HG03108 (cell line): ENCODE data around the gene TIMM50.

ENCODE experiments used
- ATAC-seq: cut with Tn5 transposase; IDR thresholded peaks from one replicate; pipeline ENCODE4 v1.9.1; 2021; ENCODE audit warnings: moderate library complexity; ENCODE audit not compliant: unreplicated experiment

The TIMM50 gene

DNA sequence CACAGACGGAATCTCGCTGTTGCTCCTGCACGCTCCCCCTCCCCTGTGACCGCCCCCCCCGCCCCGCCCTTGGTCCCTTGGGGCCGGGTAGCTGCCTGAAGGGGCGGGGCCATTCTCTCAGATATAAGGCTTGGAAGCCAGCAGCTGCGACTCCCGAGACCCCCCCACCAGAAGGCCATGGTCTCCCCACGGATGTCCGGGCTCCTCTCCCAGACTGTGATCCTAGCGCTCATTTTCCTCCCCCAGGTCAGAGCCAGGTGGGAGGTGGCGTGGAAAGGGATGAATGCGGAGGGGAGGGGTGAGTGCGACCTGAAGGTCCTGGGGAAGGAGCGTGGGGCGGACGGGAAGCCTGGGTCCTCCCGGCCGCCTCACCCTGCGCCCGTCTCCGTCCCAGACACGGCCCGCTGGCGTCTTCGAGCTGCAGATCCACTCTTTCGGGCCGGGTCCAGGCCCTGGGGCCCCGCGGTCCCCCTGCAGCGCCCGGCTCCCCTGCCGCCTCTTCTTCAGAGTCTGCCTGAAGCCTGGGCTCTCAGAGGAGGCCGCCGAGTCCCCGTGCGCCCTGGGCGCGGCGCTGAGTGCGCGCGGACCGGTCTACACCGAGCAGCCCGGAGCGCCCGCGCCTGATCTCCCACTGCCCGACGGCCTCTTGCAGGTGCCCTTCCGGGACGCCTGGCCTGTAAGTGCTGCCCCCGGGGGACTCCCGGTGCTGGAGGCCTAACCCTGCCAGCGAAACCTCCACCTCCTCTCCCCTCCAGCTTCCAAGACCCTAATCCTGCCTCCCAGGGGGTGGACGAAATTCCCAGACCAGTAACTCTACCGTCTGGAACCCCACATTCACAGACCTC is 18.4 kb downstream of the TIMM50 start, which contains the start of gene DLL3:
Gene DLL3 (plus strand): TSS at position 150 of the 845 bp plus-strand sequence. CDS start 28 bp downstream, at position 178.
- ATAC-seq: no peak

DNA sequence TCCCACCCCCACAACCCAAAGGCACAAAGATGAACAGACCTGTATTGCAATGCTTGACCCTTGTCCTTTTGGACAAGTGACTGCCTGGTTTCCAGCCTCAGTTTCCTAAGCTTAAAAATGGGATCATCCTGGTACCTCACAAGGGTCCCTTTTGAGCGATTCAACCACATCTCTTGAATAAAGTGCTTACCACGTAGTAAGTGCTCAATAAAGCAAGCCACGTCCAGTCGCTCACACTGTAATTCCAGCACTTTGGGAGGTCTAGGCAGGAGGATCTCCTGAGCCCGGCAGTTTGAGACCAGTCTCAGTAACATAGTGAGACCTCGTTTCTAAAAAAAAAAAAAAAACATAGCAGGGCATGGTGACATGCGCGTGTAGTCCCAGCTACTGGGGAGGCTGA is 19.3 kb downstream of the TIMM50 start:
- ATAC-seq: no peak

DNA sequence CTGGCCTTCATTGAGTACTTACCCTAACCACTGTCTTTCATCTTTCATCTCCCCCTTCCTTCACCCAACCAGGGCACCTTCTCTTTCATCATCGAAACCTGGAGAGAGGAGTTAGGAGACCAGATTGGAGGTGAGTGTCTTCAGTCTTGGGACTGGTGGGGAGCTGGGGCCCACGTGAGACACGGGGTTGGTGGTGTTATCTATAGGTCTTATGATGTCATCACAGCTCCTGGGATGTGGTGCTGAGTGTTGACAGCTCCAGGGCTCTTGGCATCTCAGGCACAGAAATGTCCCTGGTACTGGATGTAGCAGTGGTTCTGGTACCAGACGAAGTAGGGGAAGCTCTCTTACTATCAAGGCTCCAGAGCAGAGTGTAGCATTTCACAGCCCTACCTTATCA is 19.9 kb downstream of the TIMM50 start:
- ATAC-seq: no peak

DNA sequence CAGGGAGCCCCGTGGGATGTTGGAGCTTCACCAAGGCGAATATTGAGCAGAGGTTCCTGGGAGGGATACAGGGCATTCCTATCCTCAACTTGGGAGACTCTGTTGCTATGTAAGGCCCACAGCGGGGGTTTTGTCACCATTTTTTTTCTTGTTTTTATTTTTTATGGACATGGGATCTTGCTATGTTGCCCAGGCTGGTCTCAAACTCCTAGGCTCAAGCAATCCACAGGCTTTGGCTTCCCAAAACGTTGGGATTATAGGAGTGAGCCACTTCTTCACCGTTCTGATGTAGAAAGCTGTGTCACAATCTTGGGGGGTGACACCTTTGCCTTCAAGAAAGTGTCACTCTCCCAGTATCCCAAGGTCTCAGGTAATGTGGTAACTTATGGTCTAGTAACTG is 20.7 kb downstream of the TIMM50 start:
- no peak for ATAC-seq

DNA sequence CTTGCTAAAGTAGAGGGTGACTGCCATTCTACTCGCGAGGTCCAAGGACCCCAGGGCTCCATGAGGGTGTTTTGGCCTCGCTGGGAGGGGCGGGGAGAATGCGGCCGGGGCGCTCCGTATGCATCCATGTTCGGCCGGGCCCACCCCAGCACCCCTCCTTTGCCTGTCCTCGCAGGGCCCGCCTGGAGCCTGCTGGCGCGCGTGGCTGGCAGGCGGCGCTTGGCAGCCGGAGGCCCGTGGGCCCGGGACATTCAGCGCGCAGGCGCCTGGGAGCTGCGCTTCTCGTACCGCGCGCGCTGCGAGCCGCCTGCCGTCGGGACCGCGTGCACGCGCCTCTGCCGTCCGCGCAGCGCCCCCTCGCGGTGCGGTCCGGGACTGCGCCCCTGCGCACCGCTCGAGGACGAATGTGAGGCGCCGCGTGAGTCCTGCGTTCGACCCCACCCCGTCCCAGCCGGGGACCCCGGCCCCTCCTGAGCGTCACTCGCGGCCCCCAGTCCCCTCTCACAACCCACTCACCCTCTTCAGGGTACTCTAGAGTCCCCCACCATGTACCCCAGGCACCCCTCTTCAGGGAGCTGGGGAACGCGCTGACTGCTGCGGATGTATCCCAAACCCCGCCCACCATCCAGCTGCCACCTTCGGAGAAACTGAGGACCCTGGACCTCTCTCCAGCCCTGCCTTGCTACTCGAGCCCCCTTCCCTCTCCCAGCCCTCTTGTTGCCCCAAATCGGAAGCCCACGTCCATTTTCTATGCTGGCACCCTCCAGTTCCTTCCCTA is 22.2 kb downstream of the TIMM50 start:
- no peak for ATAC-seq

DNA sequence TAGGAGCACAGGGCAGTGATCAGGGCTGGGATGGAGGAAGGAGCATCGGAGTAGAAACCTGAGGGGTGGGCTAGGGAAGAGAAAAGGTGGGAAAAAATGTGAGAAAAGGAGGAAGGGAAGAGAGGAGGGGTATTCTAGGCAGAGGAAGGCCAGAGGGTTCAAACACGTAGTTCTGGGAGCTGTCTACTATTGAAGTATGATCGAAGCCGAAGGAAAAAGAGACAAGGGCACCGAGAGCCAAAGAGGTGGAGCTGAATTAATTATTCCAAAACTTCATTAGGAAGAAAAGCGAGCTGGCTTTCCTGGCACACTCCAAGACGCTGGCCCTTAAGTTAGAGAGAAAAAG is 25.9 kb downstream of the TIMM50 start:
- no peak for ATAC-seq

DNA sequence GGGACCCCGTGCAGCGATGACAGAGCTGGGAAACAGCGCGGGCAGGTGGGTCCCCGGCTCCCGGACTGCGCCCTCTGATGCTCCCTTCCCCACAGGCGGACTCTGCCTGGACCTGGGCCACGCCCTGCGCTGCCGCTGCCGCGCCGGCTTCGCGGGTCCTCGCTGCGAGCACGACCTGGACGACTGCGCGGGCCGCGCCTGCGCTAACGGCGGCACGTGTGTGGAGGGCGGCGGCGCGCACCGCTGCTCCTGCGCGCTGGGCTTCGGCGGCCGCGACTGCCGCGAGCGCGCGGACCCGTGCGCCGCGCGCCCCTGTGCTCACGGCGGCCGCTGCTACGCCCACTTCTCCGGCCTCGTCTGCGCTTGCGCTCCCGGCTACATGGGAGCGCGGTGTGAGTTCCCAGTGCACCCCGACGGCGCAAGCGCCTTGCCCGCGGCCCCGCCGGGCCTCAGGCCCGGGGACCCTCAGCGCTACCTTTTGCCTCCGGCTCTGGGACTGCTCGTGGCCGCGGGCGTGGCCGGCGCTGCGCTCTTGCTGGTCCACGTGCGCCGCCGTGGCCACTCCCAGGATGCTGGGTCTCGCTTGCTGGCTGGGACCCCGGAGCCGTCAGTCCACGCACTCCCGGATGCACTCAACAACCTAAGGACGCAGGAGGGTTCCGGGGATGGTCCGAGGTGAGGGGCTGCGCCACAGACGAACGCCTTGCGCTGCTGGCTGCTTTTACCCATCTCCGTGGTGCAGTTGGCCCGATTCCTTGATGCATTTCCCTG is 26.5 kb downstream of the TIMM50 start:
- ATAC-seq: peak; percentile 49

DNA sequence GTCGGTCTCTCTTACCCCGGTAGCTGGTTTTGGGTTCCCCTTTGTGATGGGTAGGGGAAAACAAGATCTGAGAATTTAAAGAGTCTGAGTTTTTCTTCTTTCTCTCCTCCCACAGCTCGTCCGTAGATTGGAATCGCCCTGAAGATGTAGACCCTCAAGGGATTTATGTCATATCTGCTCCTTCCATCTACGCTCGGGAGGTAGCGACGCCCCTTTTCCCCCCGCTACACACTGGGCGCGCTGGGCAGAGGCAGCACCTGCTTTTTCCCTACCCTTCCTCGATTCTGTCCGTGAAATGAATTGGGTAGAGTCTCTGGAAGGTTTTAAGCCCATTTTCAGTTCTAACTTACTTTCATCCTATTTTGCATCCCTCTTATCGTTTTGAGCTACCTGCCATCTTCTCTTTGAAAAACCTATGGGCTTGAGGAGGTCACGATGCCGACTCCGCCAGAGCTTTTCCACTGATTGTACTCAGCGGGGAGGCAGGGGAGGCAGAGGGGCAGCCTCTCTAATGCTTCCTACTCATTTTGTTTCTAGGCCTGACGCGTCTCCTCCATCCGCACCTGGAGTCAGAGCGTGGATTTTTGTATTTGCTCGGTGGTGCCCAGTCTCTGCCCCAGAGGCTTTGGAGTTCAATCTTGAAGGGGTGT is 27.2 kb downstream of the TIMM50 start:
- no peak for ATAC-seq

DNA sequence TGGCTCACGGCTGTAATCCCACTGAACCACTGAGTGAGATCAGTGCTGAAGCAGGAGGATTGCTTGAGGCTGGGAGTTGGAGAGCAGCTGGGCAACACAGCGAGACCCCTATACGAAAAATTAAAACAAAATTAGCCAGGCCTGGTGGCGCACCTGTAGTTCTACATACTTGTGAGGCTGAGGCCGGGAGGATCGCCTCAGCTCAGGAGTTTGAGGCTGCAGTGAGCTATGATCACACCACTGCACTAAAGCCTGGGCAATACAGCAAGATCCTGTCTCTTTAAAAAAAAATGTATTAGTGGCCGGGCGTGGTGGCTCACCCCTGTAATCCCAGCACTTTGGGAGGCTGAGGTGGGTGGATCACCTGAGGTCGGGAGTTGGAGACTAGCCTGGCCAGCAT is 28.0 kb downstream of the TIMM50 start:
- ATAC-seq: no peak

DNA sequence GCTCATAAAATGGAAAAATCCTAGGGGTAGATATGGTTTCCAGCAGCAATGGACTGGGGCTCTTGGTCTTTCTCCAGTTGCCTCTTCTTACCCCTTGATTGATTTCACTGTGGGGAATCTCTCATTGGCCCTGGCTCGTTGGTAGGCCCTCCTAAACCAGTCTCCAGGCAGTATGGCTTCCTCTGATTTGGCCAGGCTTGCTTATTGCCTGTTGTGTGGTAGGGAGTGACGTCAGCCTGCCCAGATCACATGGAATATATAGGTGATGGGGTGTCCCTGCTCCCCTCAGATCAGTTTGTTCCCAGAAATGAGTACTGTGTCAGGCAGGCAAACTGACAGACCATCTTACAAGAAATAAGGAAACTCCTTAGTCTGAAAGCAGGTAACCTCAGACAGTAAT is 28.6 kb downstream of the TIMM50 start:
- ATAC-seq: no peak

DNA sequence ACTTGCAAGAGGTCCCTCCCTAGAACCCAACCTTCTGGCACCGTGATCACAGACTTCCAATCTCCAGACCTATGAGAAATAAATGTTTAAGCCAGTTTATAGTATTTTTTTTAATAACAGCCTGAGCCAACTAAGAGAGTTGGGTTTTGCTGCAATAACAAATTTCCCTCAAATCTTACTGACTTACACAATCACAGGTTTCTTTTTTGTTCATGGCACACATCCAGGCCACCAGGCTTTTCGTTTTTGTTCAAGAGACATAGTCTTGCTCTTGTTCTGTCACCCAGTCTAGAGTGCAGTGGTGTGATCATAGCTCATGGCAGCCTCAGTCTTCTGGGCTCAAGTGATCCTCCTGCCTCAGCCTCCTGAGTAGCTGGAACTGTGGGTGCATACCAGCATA is 32.4 kb downstream of the TIMM50 start:
- ATAC-seq: no peak

DNA sequence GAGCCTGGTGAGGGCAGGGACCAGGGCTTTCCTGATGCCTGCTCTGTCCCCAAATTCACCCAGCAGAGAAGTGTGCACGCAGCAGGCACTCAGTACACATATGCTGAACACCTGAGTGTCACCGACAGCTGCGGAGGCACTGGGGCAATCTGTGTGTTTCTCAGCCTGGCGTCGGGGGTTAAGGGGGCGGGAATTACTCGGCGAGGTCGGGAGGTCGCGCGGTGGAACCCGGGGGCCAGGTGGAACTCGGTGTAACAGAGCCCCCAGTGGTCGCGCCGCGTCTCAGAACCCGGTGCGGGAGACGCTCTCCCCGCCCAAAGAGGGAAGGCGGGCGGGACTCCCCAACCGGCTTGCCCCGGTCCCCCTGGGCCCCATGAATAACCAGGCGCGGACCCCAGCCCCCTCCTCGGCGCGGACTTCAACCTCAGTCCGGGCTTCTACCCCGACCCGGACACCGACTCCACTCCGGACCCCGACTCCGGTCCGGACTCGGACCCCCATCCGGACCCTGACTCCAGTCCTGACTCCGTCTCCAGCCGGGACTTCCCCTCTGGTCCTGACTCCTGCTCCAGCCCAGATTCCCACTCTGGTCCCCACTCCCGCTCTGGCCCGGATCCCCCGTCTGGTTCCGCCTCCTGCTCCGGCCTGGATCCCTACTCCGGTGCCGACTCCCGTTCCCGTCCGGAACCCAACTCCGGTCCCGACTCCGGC is 34.4 kb downstream of the TIMM50 start, which contains the start of gene SELENOV:
Gene SELENOV (plus strand): TSS at position 300 of the 711 bp plus-strand sequence. CDS start 74 bp downstream, at position 374.
- no peak for ATAC-seq

DNA sequence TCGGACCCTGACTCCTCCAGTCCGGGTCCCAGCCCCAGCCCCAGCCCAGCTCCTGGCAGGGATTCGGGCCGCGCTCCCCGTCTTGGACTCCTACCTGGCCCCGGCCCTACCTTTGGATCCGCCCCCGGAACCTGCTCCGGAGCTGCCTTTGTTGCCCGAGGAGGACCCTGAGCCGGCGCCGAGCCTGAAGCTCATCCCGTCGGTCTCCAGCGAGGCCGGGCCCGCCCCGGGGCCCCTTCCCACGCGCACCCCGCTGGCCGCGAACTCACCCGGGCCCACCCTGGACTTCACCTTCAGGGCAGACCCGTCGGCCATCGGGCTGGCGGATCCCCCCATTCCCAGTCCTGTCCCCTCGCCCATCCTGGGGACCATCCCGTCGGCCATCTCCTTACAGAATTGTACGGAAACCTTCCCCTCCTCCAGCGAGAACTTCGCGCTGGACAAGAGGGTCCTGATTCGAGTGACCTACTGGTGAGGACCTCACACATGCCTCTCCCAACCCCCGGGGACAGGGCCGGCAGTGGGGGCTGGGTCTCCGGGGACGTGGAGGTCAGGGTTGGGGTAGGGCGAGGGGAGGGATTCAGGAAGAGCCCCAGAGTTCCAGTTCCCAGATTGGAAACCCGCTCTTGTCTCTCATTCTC is 35.0 kb downstream of the TIMM50 start:
- no peak for ATAC-seq

DNA sequence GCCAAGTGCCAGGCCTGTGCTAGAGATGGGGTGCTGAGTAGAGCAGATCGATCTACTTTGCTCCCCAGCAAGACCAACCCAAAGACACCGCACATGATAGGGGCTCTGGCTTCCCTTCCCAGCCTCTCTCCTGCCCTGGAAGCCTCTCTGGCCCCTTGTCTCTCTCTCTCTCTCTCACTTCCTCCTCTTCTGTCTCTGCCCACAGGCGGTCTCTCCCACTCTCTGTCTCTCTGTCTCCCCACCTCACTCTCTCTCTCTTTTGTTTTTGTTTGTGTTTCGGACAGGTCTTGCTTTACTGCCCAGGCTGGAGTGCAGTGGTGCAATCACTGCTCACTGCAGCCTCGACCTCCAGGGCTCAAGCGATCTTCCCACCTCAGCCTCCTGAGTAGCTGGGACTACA is 35.6 kb downstream of the TIMM50 start:
- ATAC-seq: no peak

DNA sequence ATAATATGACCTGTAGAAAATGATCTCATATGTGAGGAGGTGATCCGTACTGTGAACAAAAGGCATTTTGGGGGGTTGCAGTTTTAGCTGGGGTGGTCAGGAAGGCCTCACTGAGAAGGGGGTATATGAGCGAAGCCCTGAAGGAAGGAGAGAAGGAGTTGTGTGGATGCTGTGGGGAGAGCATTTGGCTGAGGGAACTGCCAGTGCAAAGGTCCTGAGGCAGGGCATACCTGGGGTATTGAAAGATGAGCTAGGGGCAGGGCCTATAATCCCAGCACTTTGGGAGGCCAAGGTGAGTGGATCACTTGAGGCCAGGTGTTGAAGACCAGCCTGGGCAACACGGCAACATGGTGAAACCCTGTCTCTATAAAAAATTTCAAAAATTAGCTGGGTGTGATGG is 36.8 kb downstream of the TIMM50 start:
- no peak for ATAC-seq

DNA sequence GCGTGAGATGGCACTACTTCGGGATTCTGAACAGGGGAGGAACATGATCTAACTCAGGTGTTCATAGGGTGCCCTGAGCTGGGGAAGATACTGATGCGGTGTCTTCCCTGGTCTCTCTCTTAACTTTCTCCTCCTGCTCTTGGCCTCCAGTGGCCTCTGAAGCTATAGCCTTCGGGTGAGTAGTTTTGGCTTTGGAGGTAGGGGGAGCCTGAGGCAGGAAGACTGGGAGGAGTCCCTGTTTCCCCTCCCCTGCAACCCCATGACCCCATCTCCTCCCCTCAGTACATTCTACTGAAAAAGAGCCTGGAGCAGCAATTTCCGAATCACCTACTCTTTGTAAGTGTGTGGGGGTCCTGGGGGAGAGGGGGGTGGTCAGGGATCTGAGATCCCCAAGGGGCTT is 37.8 kb downstream of the TIMM50 start:
- ATAC-seq: no peak

DNA sequence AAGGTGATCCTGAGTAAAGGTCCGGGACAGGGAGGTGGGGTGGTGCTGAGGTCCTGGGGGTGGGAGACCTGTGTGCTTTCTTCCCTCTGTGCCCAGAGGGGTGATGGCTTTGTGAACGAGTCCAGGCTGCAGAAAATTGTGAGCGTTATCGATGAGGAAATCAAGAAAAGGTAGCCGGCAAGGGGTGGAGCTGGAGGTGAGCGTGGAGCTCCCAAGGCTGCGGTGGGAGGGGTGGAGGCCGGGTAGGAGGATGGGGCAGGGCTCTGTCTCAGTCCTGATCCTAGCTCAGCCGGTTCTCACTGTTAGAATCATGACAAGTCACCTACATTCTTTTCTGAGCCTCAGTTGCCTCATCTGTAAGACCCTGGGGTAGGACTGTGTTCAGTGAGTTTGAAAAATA is 38.3 kb downstream of the TIMM50 start:
- ATAC-seq: no peak

DNA sequence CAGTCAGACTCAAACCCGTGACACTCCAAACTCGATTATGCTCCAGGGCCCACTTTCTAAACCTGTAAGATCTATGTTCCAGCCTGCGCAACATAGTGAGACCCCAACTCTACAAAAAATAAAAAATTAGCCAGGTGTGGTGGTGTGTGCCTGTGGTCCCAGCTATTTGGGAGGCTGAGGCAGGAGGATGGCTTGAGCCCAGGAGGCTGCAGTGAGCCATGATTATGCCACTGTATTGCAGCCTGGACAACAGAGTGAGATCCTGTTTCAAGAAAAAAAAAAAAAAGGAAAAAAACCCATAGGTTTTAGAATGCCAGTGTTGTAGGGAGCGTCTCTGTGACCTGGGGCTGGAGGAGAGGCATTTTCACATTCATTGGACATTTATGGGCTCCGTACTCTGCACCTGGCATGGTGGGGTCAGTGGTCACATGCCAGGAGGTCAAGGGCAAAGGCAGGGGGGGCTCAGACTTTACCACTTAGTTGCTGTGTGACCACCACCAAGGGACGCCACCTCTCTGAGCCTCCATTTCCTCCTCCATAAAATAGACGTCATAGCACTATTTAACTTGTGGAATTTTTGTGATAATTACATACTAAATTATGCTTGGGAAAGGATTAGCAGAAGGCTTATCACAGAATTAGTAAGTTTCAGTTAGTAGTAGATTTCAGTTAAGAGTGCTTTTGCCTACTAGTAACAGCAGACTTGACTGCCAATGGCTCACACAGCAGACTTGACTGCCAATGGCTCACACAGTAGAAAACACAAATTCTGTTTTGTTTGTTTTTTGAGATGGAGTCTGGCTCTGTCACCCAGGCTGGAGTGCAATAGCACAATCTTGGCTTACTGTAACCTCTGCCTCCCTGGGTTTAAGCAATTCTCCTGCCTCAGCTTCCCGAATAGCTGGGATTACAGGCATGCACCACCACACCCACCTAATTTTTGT is 40.2 kb downstream of the TIMM50 start:
- ATAC-seq: no peak

DNA sequence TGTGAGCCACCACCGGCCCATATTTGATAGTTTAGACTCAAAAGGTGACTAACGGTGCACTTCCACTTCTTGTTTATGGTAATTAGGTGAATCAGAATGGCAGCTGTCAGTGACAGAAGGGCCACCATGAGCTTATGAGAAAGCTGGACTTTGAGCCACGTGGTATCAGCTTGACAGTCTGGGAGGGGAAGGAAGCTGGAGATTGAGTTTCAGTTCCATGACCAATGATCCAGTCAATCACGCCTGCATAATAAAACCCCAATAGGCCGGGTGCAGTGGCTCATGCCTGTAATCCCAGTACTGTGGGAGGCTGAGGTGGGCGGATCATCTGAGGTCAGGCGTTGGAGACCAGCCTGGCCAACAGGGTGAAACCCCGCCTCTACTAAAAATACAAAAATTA is 43.9 kb downstream of the TIMM50 start:
- ATAC-seq: no peak
